ENCODE data around the gene ACTN3.
"Not testable (repeated sequence)": the region's sequence is repeated elsewhere in the genome, so short reads cannot be mapped to it uniquely, and the experiment has no call there.

DNA sequence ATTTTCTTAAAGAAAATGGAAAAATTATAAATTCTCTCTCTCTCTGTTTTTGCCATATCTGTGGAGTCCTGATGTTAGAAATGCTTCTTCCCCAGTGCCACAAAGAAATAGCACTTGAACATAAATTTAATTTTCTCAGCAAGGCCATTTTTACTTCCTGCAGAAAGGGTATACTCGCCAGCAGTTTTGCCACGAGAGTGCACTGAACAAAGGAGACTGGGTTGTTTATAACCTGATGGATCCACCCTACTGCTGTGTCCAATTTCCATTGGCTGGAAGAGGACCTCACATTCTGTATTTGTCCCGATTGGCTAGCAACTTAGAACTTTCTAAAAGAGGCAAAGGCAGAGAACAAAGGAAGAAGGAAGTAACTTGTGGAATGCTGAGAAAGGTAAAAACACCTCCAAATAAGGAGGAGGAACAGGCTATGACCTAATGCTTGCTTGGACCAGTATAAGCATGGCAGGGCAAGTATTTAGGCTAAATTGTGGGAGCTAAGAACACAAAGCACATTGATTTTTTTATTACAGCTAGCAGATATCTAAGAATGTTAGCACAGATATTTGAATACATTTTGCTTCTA is 36.0 kb downstream of the ACTN3 start:
- not testable (repeated sequence) for TF ChIP-seq CTCF, POLR2A, EP300 (IDR thresholded peaks at IDR 0.05)

Data from tibial nerve (tissue), 4 donors.